Cardiac fibroblast (primary cell): Measurements from ENCODE around the gene NUMA1.

Source experiments
- DNase-seq, 2 donors: peaks; one replicate each; pipeline versions ENCODE4 v3.0.0 to v3.0.0-alpha.2; 2010; ENCODE audit warnings: low read depth in 2 of 2
- H3K4me3 ChIP-seq, 2 donors: replicated peaks in 1 of 2; 1 replicate in 1 of 2; 2 replicates in 1 of 2; pipeline ENCODE4 v1.5.1; 2011; ENCODE audit warnings: low read depth in 2 of 2, low read length in 2 of 2, mild to moderate bottlenecking in 2 of 2, moderate library complexity in 1 of 2
- CTCF ChIP-seq: IDR thresholded peaks from one replicate; pipeline ENCODE4 v1.5.1; 2011; ENCODE audit warnings: low read depth, mild to moderate bottlenecking, low read length, inconsistent platforms

Gene NUMA1

GRCh38 chr11:72002841-72003775 is 77.2 kb downstream of the NUMA1 start:
- no peak for TF ChIP-seq CTCF
- H3K4me3 ChIP-seq: no peak overlapping the region

GRCh38 chr11:72001834-72002591 is 78.3 kb downstream of the NUMA1 start:
- no peak for DNase-seq
- no peak overlapping the region for H3K4me3 ChIP-seq
- no peak for TF ChIP-seq CTCF

More at GRCh38 chr11:72002841-72003775, 77.2 kb downstream of the NUMA1 start:
- DNase-seq: no peak

GRCh38 chr11:72001285-72001684 is 79.1 kb downstream of the NUMA1 start:
- DNase-seq: no peak
- TF ChIP-seq CTCF: no peak
- no peak overlapping the region for H3K4me3 ChIP-seq

- DNase-seq: no peak
- H3K4me3 ChIP-seq: no peak overlapping the region
- TF ChIP-seq CTCF: no peak
These were observed 80.0 kb downstream of the NUMA1 start for GRCh38 chr11:72000202-72000867.

- peak overlapping the region in 1 of 2 donors; percentile 7 for H3K4me3 ChIP-seq
- DNase-seq: no peak
- TF ChIP-seq CTCF: no peak
These were observed 80.5 kb downstream of the NUMA1 start for GRCh38 chr11:71999798-72000197.

- no peak for TF ChIP-seq CTCF
- H3K4me3 ChIP-seq: peak overlapping the region in 1 of 2 donors; percentile 7
- peak; percentile 29 to 70 for DNase-seq
These were observed 81.0 kb downstream of the NUMA1 start for GRCh38 chr11:71999362-71999761.
